ENCODE results near the gene OSBPL2.

DNA sequence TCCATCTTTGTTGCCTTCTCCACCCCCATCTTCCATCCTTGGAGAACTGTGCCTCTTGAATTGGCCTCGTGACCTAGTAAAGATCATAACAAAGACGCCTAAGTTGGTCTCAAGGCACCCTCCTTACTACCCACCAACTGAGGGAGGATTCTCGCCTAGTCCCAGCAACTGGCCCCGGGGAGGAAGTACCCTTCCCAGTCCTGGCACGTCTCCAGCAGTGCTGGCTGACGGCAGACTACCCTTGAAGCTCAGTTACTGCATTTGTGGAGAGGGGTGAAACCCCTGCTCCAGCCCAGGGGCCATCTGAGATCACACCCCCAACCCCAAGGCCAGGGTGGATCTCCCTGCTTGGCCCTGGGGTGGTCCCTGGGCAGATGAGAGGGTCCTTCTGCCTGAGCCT is 2.1 kb upstream of the OSBPL2 start:
- TF ChIP-seq POLR2AphosphoS5 (IDR thresholded peaks at IDR 0.05; ENCODE audit: borderline replicate concordance, low read depth, low read length), result no peak
- no peak for TF ChIP-seq EZH2 (IDR thresholded peaks at IDR 0.05)
